CD8-positive, alpha-beta memory T cell (primary cell): ENCODE data around the gene MMP1. TPM values are rescaled to one million over a fixed set of nuclear protein-coding genes. Genes with fewer than 3 reads are reported as not detected.

Experiments
- CTCF ChIA-PET: fragments of 350-600 bp; sonication (Branson Sonifier 250); formaldehyde crosslinking; loops from one replicate; lab custom pipeline; 2021; ENCODE audit warnings: antibody characterized with exemption; lab: Charles Lee
- POLR2A ChIA-PET: fragments of 350-600 bp; sonication (Branson Sonifier 250); formaldehyde crosslinking; loops from one replicate; lab custom pipeline; 2021; ENCODE audit warnings: antibody characterized with exemption; lab: Charles Lee
- DNase-seq, 5 donors: peaks; one replicate each; pipeline versions ENCODE4 v3.0.0 to v3.0.0-alpha.2; 2020 to 2022; ENCODE audit warnings: mixed read lengths in 1 of 5
- H3K27ac ChIP-seq: one replicate; pipeline ENCODE4 v1.7.0; 2013; ENCODE audit warnings: low read depth, mild to moderate bottlenecking, low read length, moderate library complexity
- H3K27me3 ChIP-seq: 2 replicates; pipeline ENCODE4 v1.7.0; 2013; ENCODE audit warnings: low read length, mild to moderate bottlenecking; ENCODE audit not compliant: insufficient read depth, poor library complexity, severe bottlenecking
- H3K36me3 ChIP-seq: 2 replicates; pipeline ENCODE4 v1.7.0; 2013; ENCODE audit warnings: mild to moderate bottlenecking, low read length, moderate library complexity; ENCODE audit not compliant: insufficient read depth
- H3K4me1 ChIP-seq: 2 replicates; pipeline ENCODE4 v1.7.0; 2013; ENCODE audit warnings: mild to moderate bottlenecking, low read length, moderate library complexity; ENCODE audit not compliant: insufficient read depth
- H3K4me3 ChIP-seq: 2 replicates; pipeline ENCODE4 v1.7.0; 2013; ENCODE audit warnings: mild to moderate bottlenecking, low read length
- H3K9me3 ChIP-seq: 2 replicates; pipeline ENCODE4 v1.7.0; 2013; ENCODE audit warnings: mild to moderate bottlenecking, low read length
- H3K27ac Mint-ChIP-seq, 8 donors: one replicate each; pipeline ENCODE4 v1.8.0; 2020 to 2021; ENCODE audit warnings: mixed read lengths in 8 of 8, mild to moderate bottlenecking in 6 of 8, inconsistent platforms in 3 of 8, moderate library complexity in 3 of 8
- H3K27me3 Mint-ChIP-seq, 2 donors: one replicate each; pipeline ENCODE4 v1.8.0; 2020 to 2021; ENCODE audit warnings: mixed read lengths in 2 of 2, mild to moderate bottlenecking in 1 of 2, moderate library complexity in 1 of 2
- H3K36me3 Mint-ChIP-seq, 3 donors: one replicate each; pipeline ENCODE4 v1.8.0; 2020 to 2021; ENCODE audit warnings: mixed read lengths in 3 of 3, inconsistent platforms in 1 of 3, mild to moderate bottlenecking in 1 of 3
- H3K4me1 Mint-ChIP-seq, 3 donors: one replicate each; pipeline ENCODE4 v1.8.0; 2020 to 2021; ENCODE audit warnings: mixed read lengths in 3 of 3, inconsistent platforms in 1 of 3, mild to moderate bottlenecking in 1 of 3
- H3K4me3 Mint-ChIP-seq, 7 donors: one replicate each; pipeline ENCODE4 v1.8.0; 2020 to 2021; ENCODE audit warnings: mixed read lengths in 7 of 7, mild to moderate bottlenecking in 6 of 7, moderate library complexity in 4 of 7, inconsistent platforms in 2 of 7
- H3K9me3 Mint-ChIP-seq, 5 donors: one replicate each; pipeline ENCODE4 v1.8.0; 2020 to 2022; ENCODE audit warnings: mixed read lengths in 5 of 5, mild to moderate bottlenecking in 3 of 5, moderate library complexity in 2 of 5, inconsistent platforms in 1 of 5
- polyA plus RNA-seq: library from polyadenylated mRNA; unstranded; fragments of 300-500 nt; fragmentation: Illumina TruSeq; gene quantifications from one replicate; pipeline ENCODE4 v1.2.3, GENCODE V29; 2021
- total RNA-seq, 2 experiments: library from RNA; stranded (reverse); gene quantifications; one replicate each; pipeline ENCODE4 v1.2.3, GENCODE V29; 2021

The MMP1 gene
- total and polyA plus RNA-seq, 3 experiments from 2014 or later = not detected

GRCh38 chr11:102783720-102784119 is 14.2 kb downstream of the MMP1 start:
- POLR2A ChIA-PET = no interaction called here
- no peak for DNase-seq
- H3K4me1 ChIP-seq = no peaks in the 10 kb centered on the region

DNA sequence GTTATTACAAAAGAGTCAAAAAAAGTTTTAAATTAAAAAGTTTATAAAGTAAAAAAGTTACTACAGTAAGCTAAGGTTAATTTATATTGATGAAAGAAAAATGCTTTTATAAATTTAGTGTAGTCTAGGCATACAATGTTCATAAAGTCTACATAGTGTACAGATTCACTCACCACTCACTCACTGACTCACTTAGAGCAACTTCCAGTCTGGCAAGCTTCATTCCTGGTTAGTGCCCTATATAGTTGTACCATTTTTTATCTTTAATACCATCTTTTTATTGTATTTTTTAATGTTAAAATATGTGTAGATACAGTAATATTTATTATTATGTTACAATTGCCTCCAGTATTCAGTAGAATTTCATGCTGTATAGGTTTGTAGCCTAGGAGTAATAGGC is 14.9 kb downstream of the MMP1 start:
- H3K4me3 Mint-ChIP-seq = no peak overlapping the region
- no peaks in the 10 kb centered on the region for H3K4me1 Mint-ChIP-seq
- no peak overlapping the region for H3K27ac Mint-ChIP-seq
- Histone ChIP-seq H3K36me3 (no peaks in the 10 kb centered on the region), H3K4me3 (no peak overlapping the region), H3K27me3 (no peaks in the 10 kb centered on the region), H3K27ac (no peak overlapping the region), H3K9me3 (no peaks in the 10 kb centered on the region), H3K4me1 (no peaks in the 10 kb centered on the region)
- H3K9me3 Mint-ChIP-seq = no peaks in the 10 kb centered on the region
- H3K36me3 Mint-ChIP-seq = no peaks in the 10 kb centered on the region
- DNase-seq = no peak
- peaks cover 4 to 19% of the 10 kb centered on the region in 2 donors for H3K27me3 Mint-ChIP-seq
- ChIA-PET POLR2A (no interaction called here), CTCF (no interaction called here)

More at GRCh38 chr11:102783720-102784119, 14.2 kb downstream of the MMP1 start:
- Mint-ChIP-seq H3K9me3 (no peaks in the 10 kb centered on the region), H3K4me1 (no peaks in the 10 kb centered on the region), H3K27ac (no peak overlapping the region), H3K27me3 (peaks cover 4 to 18% of the 10 kb centered on the region in 2 donors), H3K36me3 (no peaks in the 10 kb centered on the region), H3K4me3 (no peak overlapping the region)
- no peak overlapping the region for H3K4me3 ChIP-seq
- no peaks in the 10 kb centered on the region for H3K36me3 ChIP-seq
- no peaks in the 10 kb centered on the region for H3K9me3 ChIP-seq
- H3K27me3 ChIP-seq = no peaks in the 10 kb centered on the region
- CTCF ChIA-PET = no interaction called here
- no peak overlapping the region for H3K27ac ChIP-seq

GRCh38 chr11:102781676-102782075 is 16.3 kb downstream of the MMP1 start:
- Histone ChIP-seq H3K27ac (no peak overlapping the region), H3K27me3 (no peaks in the 10 kb centered on the region)
- CTCF ChIA-PET = no interaction called here

GRCh38 chr11:102780491-102780918 is 17.5 kb downstream of the MMP1 start, which contains the start of gene MMP10:
TSS of gene MMP10 (minus strand) at chr11:102780628. CDS start at chr11:102780591, 37 bp downstream.
- H3K4me3 Mint-ChIP-seq = no peak within 1 kb of the TSS
- H3K27ac Mint-ChIP-seq = no peak within 1 kb of the TSS
- peaks cover 4 to 17% of the 10 kb centered on the region in 2 donors for H3K27me3 Mint-ChIP-seq
- no peak within 1 kb of the TSS for H3K27ac ChIP-seq
- H3K4me1 ChIP-seq = no peaks in the 10 kb centered on the region
- H3K36me3 ChIP-seq = no peaks in the 10 kb centered on the region
- DNase-seq = no peak
- no peak within 1 kb of the TSS for H3K4me3 ChIP-seq
- H3K36me3 Mint-ChIP-seq = no peaks in the 10 kb centered on the region
- ChIA-PET CTCF (no interaction called here), POLR2A (no interaction called here)
- H3K4me1 Mint-ChIP-seq = no peaks in the 10 kb centered on the region
- H3K9me3 Mint-ChIP-seq = peaks cover 0 to 2% (median 0%) of the 10 kb centered on the region in 5 donors
- H3K27me3 ChIP-seq = no peaks in the 10 kb centered on the region
- H3K9me3 ChIP-seq = no peaks in the 10 kb centered on the region

More at GRCh38 chr11:102781676-102782075, 16.3 kb downstream of the MMP1 start:
- H3K27ac Mint-ChIP-seq = no peak overlapping the region
- H3K9me3 Mint-ChIP-seq = peaks cover 0 to 1% (median 0%) of the 10 kb centered on the region in 5 donors
- no peaks in the 10 kb centered on the region for H3K4me1 Mint-ChIP-seq
- POLR2A ChIA-PET = no interaction called here
- no peak for DNase-seq
- H3K4me3 Mint-ChIP-seq = no peak overlapping the region
- H3K27me3 Mint-ChIP-seq = peaks cover 4 to 17% of the 10 kb centered on the region in 2 donors
- no peaks in the 10 kb centered on the region for H3K4me1 ChIP-seq
- no peaks in the 10 kb centered on the region for H3K36me3 ChIP-seq
- H3K36me3 Mint-ChIP-seq = no peaks in the 10 kb centered on the region
- no peak overlapping the region for H3K4me3 ChIP-seq
- H3K9me3 ChIP-seq = no peaks in the 10 kb centered on the region

- no peak overlapping the region for H3K4me3 ChIP-seq
- no peak for DNase-seq
- H3K4me1 ChIP-seq = no peaks in the 10 kb centered on the region
- Mint-ChIP-seq H3K27ac (peak overlapping the region in 1 of 8 donors; percentile 10), H3K4me3 (no peak overlapping the region), H3K27me3 (peaks cover 4 to 7% of the 10 kb centered on the region in 2 donors), H3K9me3 (peaks cover 0 to 2% (median 0%) of the 10 kb centered on the region in 5 donors), H3K36me3 (no peaks in the 10 kb centered on the region), H3K4me1 (no peaks in the 10 kb centered on the region)
- H3K27ac ChIP-seq = no peak overlapping the region
- CTCF ChIA-PET = no interaction called here
- POLR2A ChIA-PET = no interaction called here
- no peaks in the 10 kb centered on the region for H3K36me3 ChIP-seq
- H3K9me3 ChIP-seq = no peaks in the 10 kb centered on the region
- no peaks in the 10 kb centered on the region for H3K27me3 ChIP-seq
These were observed 21.5 kb downstream of the MMP1 start for GRCh38 chr11:102776454-102776853.

DNA sequence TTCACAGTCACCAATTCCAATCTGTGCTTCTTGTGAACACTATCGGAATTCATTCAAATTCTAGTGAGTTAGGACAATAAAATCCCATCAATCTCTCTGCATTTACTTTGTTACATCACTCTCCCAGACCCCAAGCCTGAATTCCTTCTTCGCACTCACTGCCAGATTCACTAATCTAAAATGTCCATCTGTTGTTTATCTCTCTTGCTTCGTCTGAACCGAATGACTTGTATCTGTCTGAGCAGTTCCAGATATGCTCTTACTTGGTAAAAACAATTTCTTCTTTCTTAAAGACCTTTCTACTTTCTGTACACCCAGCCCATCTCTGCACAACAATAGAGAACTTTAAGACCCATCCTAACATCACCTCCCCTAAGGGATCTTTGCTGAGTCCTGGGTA is 24.6 kb downstream of the MMP1 start:
- Histone ChIP-seq H3K4me1 (no peaks in the 10 kb centered on the region), H3K27me3 (no peaks in the 10 kb centered on the region), H3K36me3 (no peaks in the 10 kb centered on the region), H3K27ac (no peak overlapping the region), H3K4me3 (no peak overlapping the region), H3K9me3 (no peaks in the 10 kb centered on the region)
- Mint-ChIP-seq H3K27ac (peak overlapping the region in 1 of 8 donors; percentile 5), H3K4me1 (no peaks in the 10 kb centered on the region), H3K4me3 (no peak overlapping the region), H3K27me3 (peaks cover 3 to 15% of the 10 kb centered on the region in 2 donors), H3K9me3 (peaks cover 0 to 2% (median 0%) of the 10 kb centered on the region in 5 donors), H3K36me3 (no peaks in the 10 kb centered on the region)
- no peak for DNase-seq
- POLR2A ChIA-PET = no interaction called here
- CTCF ChIA-PET = no interaction called here

DNA sequence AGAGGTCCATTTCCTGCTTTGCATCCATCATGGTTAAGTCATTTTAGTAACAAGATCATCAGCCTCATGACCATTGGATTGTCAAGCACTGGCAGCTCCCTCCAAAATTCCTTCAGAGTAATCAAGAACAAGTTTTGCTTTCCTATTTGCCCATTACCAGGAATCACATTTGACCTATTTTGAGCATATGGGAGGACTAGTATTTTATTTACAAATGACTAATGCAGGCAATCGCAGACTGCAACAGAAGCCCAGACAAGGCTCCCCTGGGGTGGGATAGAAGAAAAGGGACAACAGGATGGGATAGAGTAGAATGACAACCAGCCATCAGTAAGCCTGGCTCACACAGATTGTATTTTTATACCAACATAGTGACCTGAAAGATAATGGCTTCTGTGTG is 26.6 kb downstream of the MMP1 start:
- peaks cover 0 to 1% (median 0%) of the 10 kb centered on the region in 5 donors for H3K9me3 Mint-ChIP-seq
- no peak overlapping the region for H3K4me3 Mint-ChIP-seq
- no peak overlapping the region for H3K27ac Mint-ChIP-seq
- no peak overlapping the region for H3K27ac ChIP-seq
- H3K36me3 ChIP-seq = no peaks in the 10 kb centered on the region
- no peaks in the 10 kb centered on the region for H3K27me3 ChIP-seq
- no peaks in the 10 kb centered on the region for H3K4me1 Mint-ChIP-seq
- H3K36me3 Mint-ChIP-seq = no peaks in the 10 kb centered on the region
- no peaks in the 10 kb centered on the region for H3K9me3 ChIP-seq
- H3K4me1 ChIP-seq = no peaks in the 10 kb centered on the region
- no peak for DNase-seq
- peaks cover 5 to 17% of the 10 kb centered on the region in 2 donors for H3K27me3 Mint-ChIP-seq
- ChIA-PET POLR2A (no interaction called here), CTCF (no interaction called here)
- no peak overlapping the region for H3K4me3 ChIP-seq

DNA sequence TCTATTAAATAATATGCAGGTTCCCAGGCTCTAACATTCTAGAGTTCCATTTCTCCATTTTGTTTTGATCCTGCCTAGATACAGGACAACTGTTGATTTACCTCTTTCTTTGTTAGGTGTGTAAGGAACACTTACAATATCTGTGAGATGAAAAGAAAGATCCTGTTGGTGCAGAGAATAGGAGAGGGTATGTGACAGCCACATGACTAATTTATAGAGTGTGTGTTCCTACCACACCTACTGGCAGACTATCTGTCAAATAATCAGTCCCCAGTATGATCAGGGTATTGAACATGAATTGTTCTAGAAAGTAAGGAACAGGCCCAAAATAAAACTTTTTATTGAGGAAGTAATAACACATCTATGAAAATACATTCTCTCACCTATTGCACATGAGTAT is 27.8 kb downstream of the MMP1 start:
- CTCF ChIA-PET = no interaction called here
- Histone ChIP-seq H3K27me3 (no peaks in the 10 kb centered on the region), H3K4me3 (no peak overlapping the region), H3K4me1 (no peaks in the 10 kb centered on the region), H3K27ac (no peak overlapping the region), H3K9me3 (no peaks in the 10 kb centered on the region), H3K36me3 (no peaks in the 10 kb centered on the region)
- Mint-ChIP-seq H3K27me3 (peaks cover 7 to 17% of the 10 kb centered on the region in 2 donors), H3K9me3 (peaks cover 0 to 1% (median 0%) of the 10 kb centered on the region in 5 donors), H3K4me3 (no peak overlapping the region), H3K4me1 (no peaks in the 10 kb centered on the region), H3K36me3 (no peaks in the 10 kb centered on the region), H3K27ac (no peak overlapping the region)
- POLR2A ChIA-PET = no interaction called here
- DNase-seq = no peak
